HepG2 (cell line): ENCODE results near the gene ARHGEF9.

Experiments used
- ATF7-NPFF ChIP-seq: sonication (generic); formaldehyde crosslinking; IDR thresholded peaks from 2 replicates; pipeline ENCODE4 v1.8.1; 2023; ENCODE audit warnings: mild to moderate bottlenecking, low read depth, missing genetic modification reagents, moderate library complexity
- CTCF ChIP-seq: sonication (generic); formaldehyde crosslinking; IDR thresholded peaks from 2 replicates; pipeline ENCODE4 v1.5.0; 2020; ENCODE audit warnings: mild to moderate bottlenecking, missing genetic modification reagents, moderate library complexity
- HDAC1 ChIP-seq: sonication (generic); formaldehyde crosslinking; IDR thresholded peaks from 2 replicates; pipeline ENCODE4 v1.5.1; 2020; ENCODE audit warnings: mild to moderate bottlenecking, missing genetic modification reagents
- MLXIP ChIP-seq: sonication (generic); formaldehyde crosslinking; IDR thresholded peaks from 2 replicates; pipeline ENCODE4 v1.9.0; 2021; ENCODE audit warnings: missing genetic modification reagents, borderline replicate concordance
- POLR2A ChIP-seq, 2 experiments: IDR thresholded peaks; 2 replicates each; pipeline ENCODE4 v1.6.1; 2011; ENCODE audit warnings: low read depth in 2 of 2, low read length in 2 of 2, mild to moderate bottlenecking in 1 of 2, moderate library complexity in 1 of 2; ENCODE audit not compliant: insufficient read depth in 1 of 2
- REST ChIP-seq, 2 experiments: IDR thresholded peaks; 2 replicates each; pipeline ENCODE4 v1.6.1; 2011 to 2012; ENCODE audit warnings: low read length in 2 of 2, borderline replicate concordance in 1 of 2, low read depth in 1 of 2, mild to moderate bottlenecking in 1 of 2, moderate library complexity in 1 of 2
- ZFAT ChIP-seq: sonication (generic); formaldehyde crosslinking; conservative IDR thresholded peaks from 2 replicates; pipeline ENCODE4 v1.8.1; 2023; ENCODE audit warnings: missing genetic modification reagents, inconsistent platforms
- ZKSCAN5 ChIP-seq: sonication (generic); formaldehyde crosslinking; IDR thresholded peaks from 2 replicates; pipeline ENCODE4 v1.5.1; 2020; ENCODE audit warnings: mild to moderate bottlenecking, missing genetic modification reagents
- ZNF24 ChIP-seq: fragments of 450-650 bp; IDR thresholded peaks from 2 replicates; pipeline ENCODE4 v1.6.1; 2017; ENCODE audit warnings: antibody characterized with exemption, mild to moderate bottlenecking
- ZNF572 ChIP-seq: sonication (generic); formaldehyde crosslinking; IDR thresholded peaks from 2 replicates; pipeline ENCODE4 v1.5.1; 2020; ENCODE audit warnings: mild to moderate bottlenecking, missing genetic modification reagents
- ZNF775 ChIP-seq: sonication (generic); formaldehyde crosslinking; IDR thresholded peaks from 2 replicates; pipeline ENCODE4 v1.4.0; 2020; ENCODE audit warnings: missing genetic modification reagents, mild to moderate bottlenecking, moderate library complexity, borderline replicate concordance

- TF ChIP-seq HDAC1 (CRISPR knock-in tag) = no peak
- no peak for TF ChIP-seq ZFAT
- no peak for TF ChIP-seq ATF7-NPFF (CRISPR knock-in tag)
- TF ChIP-seq CTCF = no peak
- no peak for TF ChIP-seq ZNF24
- TF ChIP-seq REST (IDR thresholded peaks at IDR 0.05; ENCODE audit: borderline replicate concordance in 1 of 2, low read depth in 1 of 2, low read length in 2 of 2) = no peak
- TF ChIP-seq POLR2A (IDR thresholded peaks at IDR 0.05; ENCODE audit: insufficient read depth in 1 of 2, low read depth in 2 of 2, low read length in 2 of 2) = no peak
- TF ChIP-seq ZKSCAN5 = no peak
- no peak for TF ChIP-seq ZNF775 (CRISPR knock-in tag)
- TF ChIP-seq MLXIP = no peak
- TF ChIP-seq ZNF572 (CRISPR knock-in tag) = no peak
Measured at GRCh38 chrX:63754136-63754859, 30.7 kb downstream of the ARHGEF9 start.
